Cerebellar nuclear complex (tissue), 1 donor: ENCODE data around the gene NANOS3.
"Not testable (repeated sequence)": the region's sequence is repeated elsewhere in the genome, so short reads cannot be mapped to it uniquely, and the experiment has no call there.

Experiments
- DNase-seq, 2 experiments: peaks; one replicate each; lab custom pipeline; 2025; lab: John Stamatoyannopoulos, UW

The NANOS3 gene

DNA sequence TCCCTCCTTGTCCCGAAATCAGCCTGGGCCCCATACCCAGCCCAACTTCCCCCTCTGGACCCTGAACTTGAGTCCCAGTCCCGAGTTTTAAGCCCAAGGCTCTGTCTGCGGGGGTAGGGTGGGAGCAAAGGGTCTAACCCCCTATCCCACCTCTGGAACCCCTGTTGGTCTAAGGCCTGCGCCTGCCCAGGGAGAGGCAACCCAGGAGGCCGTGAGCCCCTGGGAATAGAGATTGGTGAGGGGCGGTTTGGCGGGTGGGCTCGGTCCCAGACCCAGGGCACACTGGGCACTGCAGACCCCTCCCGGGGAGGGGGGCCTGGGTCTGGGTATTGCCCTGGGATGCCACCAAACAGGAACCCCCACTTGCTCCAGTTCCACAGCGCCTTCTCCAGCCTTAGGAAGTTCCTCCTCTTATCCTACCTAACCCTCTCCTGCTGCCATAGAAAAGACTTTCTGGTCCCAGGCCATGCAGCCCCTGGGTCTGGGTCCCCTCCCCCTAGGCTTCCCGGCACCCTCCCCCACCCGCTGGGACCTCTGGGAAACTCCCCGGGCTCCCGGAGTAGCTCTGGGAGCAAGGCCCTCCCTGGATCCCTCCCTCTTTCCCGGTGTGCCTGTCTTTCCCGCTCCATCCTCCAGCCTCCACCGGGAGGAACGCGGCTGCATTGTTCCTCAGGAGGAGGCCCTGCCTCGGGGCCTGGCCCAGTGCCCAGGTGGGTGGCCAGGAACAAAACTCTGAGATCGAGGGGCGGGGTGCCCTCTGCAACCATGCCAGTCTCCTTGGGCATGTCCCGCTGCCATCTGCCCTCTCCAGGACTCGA lies 33.6 kb upstream of the NANOS3 start:
- DNase-seq = no peak

DNA sequence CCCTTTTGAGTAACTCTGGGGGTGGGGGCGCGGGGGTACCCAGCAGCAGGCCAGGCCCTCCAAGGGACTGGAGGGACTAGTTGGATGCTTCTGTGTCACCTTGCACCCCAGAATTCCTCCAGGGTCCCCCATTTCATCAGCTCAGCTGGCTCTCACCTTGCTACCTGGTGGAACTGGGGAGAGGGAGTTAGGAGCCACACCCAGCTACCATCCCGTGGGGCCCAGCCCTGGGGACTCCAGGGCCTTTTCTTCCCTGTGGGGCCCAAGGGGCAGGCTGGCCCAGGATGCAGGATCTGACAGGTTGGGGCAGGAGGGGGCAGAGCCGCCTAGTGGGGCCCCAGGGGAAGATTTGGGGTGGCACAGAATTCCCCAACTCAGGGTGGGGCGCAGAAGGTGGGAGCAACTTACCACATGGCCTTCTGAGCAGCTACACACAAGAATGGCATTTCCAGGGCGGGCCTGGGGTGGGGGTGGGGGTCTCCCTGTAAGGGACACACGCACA lies 32.8 kb upstream of the NANOS3 start:
- DNase-seq = no peak

DNA sequence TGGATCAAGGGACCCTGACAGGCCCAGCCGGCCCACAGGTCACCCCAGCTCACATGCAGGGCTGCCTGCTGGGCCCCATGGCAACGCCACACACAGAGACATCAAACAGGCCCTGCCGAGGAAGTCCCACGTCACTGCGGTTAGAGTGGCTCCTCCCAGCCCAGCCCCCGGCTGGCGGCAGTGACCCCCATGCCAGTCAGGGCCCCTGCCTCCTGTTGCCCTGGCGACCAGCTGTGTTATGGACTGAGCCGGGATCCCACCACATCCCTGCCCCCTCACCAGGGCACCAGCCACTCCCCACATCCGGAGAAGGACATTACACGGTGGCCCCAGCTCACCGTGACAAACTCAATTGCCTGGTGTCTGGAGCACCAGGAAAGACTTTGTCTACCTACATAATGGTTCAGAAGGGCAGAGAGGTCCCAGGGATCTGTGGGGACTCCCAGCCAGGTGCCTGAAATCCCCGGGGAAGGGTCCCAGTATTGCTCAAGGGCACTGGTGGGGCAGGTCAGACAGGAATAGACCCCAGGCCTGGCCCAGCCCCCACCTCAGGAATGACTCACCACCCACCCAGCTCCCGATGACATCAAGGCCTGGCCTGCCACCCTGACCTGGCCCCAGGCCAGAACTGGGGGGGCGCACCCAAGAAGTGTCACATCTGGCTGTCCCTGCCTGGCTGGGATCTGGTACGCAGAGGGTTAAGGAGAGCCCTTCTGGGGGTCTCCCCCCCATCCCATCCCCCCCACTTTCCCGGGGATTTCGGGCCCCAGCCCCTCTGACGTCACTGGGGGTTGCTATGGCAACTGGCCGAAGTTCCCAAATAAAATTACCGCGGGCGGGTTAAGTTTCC lies 30.2 kb upstream of the NANOS3 start:
- no peak for DNase-seq

DNA sequence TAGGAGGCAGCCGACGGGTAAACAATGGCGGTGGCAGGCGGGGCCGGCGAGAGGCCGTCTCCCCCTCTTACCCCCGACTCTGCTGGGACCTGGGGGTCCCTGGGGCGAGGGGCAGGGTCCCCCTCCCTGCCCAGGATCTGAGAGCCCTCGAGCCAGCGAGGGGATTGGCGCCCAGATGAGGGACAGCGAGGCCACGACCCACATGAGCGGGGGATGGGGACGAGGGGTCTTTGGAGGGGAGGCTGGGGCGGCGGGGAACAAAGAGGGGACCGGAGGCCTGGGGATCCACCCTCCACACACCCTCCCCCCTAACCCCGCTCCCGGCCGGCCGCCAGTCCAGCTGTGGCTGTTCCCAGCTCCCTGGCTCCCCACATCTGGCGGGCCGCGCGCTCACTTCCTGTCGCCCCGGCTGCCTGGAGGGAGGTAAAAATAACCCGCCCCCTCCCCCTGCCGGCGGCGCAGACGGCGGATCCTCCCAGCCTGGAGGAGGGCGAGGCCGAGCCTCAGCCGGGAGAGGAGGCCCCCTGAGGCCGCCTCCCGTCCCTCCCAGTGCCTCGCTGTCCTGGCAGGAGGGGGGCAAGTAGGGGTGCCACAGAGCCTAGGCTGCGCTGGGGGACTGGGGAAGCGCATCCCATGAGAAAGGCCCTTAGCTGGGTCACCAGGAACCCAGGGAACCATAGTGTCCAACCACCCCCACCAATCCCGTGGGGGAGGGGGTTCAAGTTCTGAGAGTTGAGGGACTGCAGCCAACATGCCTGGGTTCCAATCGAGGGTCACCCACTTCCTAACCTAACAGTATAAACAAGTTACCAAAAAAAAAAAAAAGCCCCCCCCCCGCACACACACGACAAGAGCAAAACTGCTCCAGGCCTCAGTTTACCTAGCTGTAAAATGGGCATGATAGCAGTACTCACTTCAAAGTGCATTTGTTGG lies 29.3 kb upstream of the NANOS3 start:
- DNase-seq = no peak

DNA sequence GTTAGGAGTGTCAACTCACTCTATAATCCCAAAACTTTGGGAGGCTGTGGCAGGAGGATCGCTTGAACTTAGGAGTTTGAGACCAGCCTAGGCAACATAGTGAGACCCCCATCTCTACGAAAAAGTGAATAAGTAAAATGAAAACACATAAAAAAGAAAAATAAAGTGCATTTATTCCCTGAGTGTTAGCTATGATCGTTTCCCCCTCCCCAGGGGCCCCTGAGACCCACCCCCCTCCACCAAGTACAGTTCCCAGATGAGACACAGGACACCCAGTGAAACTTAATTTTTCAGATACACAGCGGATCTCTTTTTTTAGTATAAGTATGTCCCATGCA lies 28.6 kb upstream of the NANOS3 start:
- no peak for DNase-seq

DNA sequence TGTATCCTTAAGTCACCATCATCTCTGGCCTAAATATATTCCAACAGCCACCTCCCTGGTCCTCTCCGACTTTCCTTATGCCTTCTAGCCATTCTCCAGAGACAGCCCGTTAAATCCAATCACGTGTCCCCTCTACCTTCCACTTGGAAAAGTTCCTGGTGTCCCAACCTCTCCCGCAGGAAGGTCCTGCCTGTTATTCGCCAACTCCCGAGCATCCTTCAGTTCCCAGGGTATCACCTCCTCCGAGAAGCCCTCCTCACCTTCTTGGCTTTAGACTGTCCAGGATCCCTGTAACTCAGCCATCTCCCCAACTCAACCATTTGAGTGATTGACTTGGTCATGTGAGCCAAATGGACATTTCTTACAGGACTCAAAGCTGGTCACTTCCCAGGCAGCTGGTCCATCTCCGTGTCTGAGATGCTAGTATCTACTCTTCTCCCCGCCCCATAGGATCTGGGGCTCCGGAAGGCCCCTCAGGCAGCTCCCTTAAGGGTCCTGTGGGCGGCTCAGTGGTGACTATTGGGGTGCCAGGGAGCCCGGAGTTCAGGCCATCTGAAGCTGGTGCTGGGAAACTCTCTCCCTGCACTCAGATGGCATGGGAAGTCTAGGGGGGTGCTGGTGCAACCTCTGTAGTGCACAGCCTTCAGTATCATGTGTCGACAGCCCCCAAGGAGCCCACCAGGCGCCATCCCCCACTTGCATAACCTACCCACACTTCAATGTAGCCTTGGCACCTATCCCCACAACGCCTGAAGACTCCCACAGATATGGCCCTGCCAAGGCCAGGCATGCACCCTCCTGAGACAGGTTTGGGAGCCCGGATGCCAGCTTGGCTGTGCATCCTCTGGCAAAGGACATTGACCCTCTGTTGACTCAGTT lies 27.9 kb upstream of the NANOS3 start:
- DNase-seq = no peak

DNA sequence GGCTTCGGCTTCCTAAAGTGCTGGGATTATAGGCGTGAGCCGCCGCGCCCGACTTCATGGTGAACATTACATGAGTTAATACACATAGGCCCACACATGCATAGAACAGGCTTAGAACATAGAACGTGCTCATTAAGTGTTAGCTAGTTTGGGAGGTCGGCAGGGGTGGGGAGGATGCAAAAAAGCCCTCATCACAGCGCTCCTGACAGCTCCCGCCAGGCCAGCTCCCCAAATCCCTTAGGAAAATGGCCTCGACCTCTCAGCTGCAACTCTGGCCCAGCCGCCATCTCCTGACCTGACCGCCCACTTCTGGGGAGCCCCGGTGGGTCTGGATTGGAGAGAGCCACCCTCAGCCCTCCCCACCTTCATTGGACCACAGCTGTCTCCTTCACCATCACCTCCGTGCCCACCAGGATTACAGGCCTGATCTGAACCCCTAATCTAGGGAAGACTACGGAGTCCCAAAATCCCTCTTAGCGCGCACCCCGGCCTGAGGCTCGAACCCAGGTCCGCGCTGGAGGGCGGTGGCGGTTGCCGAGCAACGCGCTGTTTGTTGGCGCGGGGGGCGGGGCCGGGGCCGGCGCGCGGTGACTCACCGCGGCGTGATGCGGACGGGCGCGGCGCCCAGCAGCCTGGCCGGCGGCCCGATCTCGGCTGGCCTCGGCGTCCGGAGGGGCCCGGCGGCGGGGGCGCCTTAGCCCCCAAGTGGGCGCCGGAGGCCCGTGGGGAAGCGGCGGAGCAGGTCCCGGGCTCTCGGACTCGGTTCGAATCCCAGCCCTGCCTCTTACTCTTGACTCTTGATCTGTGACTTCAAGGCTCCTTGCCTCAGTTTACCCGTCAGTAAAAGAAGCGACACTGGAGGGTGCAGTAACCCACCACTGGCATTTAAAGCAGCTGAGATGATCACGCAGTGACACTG lies 26.7 kb upstream of the NANOS3 start:
- no peak for DNase-seq

DNA sequence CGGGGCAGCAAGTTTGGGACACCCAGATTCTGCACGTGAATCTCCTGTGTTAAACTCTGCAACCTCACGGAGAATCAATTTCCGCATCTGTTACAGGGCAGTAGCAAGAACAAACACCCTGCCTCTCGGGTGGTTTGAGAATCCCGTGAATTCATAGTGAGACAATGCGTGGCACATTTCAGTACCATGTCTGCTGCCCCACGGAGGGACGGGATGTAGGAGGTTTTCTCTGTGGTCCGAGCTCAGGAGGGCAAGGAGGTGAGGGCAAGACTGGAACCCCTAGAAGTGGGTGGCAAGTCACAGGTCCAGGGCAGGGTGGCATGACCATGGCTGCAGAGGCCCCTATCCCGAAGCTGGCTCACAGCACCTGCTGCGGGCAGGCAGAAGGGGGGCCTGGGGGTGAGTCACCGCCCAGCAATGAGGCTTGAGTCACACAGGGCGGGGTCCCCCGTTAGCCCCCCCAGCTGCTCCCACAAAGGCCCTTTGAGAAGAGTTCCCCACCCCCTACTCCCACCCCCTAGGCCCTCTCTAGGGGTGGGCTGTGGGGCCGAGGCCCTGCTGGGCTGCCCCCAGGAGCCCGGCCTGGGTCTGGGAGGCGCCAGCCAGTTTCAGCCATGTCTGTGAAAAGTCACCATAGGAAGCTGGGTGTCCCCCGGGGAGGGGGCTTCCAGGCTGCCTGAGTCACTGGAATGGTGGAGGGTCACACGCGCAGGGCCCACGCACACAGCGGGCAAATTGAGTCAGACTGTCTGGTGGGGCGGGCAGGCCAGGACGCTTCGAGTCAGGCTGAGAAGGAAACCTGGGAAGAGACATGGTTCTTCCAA lies 25.8 kb upstream of the NANOS3 start:
- DNase-seq = no peak

DNA sequence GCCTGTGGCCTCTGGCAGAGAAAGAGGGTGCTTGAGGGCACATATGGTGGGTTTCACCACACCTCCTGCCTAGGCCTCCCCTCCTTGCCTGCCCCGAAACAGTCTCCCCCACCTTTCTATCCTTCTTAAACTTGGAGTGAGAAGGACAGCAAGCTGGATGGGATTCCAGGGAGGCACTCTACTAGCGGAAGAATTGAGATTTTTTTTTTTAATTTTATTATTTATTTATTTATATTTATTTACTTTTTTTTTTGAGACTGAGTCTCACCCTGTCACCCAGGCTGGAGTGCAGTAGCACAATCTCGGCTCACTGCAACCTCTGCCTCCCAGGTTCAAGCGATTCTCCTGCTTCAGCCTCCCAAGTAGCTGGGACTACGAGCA lies 25.2 kb upstream of the NANOS3 start:
- not testable (repeated sequence) for DNase-seq

DNA sequence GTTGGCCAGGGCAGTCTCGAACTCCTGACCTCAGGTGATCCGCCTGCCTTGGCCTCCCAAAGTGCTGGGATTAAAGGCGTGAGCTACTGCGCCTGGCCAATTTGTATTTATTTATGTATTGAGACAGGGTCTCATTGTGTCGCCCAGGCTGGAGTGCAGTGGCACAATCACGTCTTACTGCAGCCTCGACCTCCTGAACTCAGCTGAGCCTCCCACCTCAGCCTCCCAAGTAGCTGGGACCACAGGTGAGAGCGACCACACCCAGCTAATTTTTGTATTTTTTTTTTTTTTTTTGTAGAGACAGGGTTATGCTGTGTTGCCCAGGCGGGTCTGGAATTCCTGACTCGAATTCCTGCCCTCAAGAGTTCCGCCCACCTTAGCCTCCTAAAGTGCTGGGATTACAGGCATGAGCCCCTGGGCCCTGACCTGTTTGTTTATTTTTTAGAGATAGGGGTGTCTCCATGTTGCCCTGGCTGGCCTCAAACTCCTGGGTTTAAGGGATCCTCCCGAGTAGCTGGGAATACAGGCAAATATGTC lies 24.7 kb upstream of the NANOS3 start:
- DNase-seq = not testable (repeated sequence)

DNA sequence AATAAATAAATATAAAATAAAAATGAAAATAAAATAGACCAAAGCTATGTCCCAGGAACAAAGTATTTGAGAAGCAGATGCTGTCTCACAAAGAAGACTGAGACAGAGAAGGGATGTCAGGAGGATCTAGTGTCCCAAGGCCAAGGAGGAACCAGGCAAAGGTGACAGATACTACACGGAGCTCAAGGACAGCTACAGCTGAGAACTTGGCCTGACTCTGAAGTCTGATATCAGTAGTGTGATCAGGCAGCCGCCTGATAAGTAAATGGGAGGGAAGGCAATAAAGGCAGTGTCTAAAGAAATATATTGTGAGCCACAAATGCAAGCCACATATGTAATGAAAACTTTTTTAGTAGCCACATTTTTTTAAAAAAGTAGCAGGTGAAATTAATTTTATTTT lies 20.4 kb upstream of the NANOS3 start:
- DNase-seq = no peak

DNA sequence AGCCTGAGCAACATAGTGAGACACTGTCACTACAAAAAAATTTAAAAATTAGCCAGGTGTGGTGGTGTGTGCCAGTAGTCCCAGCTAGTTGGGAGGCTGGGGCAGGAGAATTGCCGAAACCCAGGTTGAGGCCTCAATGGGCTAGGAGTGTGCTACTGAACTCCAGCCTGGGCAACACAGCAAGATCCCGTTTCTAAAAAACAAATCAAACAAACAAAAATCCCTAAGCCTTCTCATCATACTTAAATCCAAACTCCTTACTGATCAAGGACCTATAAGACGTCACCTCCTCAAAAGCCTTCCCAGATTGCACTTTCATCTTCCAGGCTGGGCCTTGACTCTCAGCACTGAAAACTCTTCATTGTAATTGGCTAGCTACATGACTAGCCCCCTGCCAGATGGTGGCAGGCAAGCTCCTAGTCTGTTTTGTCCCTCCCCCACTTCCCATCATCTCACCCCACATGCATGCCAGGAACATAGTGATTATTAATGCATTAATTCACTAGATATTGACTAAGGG lies 17.5 kb upstream of the NANOS3 start:
- DNase-seq = no peak

DNA sequence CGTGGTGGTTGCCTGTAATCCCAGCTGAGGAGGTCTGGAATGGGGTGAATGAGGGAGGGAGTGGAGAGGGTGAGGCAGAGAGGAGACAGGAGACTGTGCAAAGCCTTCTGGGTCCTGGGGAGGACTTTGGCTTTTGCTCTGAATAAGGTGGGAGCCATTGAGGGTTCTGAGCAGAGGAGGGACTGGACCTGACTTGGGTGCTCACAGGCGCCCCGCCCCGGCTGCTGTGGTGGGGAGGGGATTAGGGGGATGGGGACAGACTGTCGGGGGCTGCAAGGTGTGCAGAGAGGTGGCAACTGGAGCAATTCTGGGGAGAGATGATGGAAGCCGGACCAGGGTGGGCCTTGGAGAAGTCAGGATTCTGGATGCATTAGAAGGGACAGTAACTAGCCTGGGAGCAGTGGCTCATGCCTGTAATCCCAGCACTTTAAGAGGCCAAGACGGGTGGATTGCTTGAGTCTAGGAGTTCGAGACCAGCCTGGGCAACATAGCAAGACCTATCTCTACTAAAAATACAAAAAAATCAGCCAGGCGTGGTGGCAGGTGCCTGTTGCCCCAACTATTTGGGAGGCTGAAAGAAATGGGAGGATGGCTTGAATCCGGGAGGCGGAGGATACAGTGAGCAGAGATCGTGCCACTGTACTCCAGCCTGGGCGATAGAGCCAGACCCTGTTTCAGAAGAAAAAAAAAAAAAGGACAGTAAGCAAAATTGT lies 16.1 kb upstream of the NANOS3 start:
- no peak for DNase-seq

DNA sequence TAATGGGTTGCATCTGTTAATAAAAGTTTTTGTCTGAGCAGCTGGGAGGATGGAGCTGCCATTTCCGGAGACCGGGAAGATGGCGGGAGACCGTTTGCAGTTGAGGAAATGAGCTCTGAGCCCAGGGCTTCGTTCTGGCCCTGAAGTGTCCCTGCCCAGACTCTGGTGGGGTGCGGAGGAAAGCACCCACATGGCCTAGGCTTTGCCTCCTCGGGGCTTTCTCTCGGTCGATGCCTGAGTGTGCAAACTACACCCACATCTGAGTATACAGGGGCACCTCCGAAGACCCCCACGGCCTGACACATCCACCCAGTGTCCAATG lies 15.6 kb upstream of the NANOS3 start:
- DNase-seq = no peak

DNA sequence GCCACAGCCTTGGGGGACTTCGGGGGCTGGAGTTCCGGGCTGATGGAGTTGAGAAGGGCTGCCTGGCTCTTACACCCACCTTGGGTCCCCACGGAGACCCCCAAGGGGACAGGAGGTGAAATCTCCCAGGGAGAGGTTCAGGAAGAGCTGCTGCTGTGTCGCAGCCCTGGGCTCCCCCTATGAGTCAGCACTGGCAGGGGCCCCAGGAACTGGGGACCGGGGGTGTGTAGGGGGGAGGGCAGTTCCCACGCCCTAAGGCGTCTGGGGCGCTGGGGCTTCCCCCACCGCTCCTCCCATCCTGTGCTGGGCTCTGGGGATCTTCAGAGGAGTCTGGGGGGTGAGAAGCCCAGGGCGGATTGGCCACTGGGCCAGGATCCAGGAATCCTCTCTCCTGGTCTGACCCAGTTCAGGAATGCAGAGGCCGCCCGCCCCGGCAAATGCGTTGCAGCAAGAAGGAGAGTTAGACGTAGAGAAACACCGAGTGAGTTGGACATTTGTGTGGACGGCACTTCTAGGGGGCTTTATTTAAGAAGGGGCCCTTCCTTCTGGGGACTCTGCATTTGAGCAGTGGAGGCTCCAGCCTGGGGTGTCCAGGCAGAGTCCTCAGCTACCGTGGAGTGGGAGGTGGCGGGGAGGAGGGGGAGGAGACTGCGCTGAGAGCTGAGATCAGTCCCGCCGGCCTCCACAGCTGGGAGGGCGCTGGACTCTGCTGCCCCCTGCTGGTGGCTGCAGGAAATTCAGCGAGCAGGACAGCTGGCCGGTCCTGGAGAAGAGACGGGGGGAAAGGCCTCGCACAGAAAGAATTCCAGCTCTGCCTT lies 15.0 kb upstream of the NANOS3 start:
- DNase-seq = peak in 1 of 2 experiments; percentile 44

DNA sequence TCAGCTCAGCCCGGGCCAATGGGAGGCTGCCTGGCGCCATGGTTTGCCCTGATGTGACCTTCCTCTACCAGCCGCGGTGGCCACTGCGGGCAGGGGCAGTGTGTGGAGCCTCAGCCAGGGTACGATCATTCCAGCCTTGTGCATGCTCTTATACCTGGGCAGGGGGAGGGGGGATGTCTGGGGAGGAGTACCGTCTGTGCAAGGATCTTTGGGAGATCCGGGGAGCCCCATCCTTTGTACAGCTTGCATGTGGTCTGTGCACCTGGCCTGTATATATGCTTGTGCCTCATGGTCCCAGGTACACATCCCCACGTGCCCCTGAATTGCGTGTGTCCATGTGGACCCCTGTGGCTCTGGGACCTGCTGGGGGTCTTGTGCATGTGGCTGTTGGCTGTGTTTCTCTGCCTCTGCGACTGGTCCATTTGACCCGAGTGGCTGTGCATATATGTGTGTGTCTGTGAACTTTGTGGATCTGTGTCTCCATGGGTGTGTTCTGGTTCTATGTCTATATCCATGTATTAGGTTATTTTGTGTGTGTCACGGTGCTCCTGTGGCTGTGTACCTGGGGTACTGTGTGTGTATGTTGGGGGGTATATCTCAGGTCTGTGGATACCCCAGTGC lies 12.8 kb upstream of the NANOS3 start:
- DNase-seq = no peak
